Astrocyte of the cerebellum (primary cell): ENCODE measurements around the gene ADRA2B.
"Not testable (repeated sequence)": the region's sequence is repeated elsewhere in the genome, so short reads cannot be mapped to it uniquely, and the experiment has no call there.

ENCODE experiments used
- DNase-seq: peaks from one replicate; pipeline ENCODE4 v3.0.0-alpha.2; 2011; ENCODE audit warnings: low read depth
- H3K4me3 ChIP-seq: 2 replicates; pipeline ENCODE4 v1.5.1; 2011; ENCODE audit warnings: mild to moderate bottlenecking, low read depth, low read length, moderate library complexity
- CTCF ChIP-seq: IDR thresholded peaks from 2 replicates; pipeline ENCODE4 v1.5.1; 2012; ENCODE audit warnings: low read length, low read depth, moderate library complexity, mild to moderate bottlenecking; ENCODE audit errors: missing control alignments
- in situ Hi-C: cut with HindIII; loops from 2 replicates; pipeline ENCODE4 v1.10.0; 2017; ENCODE audit warnings: low sequenced_read_pairs

ADRA2B gene

GRCh38 chr2:96089356-96090195 lies 26.8 kb downstream of the ADRA2B start:
- no peak for DNase-seq
- no peak for TF ChIP-seq CTCF
- no peak overlapping the region for H3K4me3 ChIP-seq
- in situ Hi-C loops, result no loop called here

- DNase-seq, result no peak
- no peak overlapping the region for H3K4me3 ChIP-seq
- TF ChIP-seq CTCF, result no peak
- in situ Hi-C loops, result no loop called here
These were observed 27.7 kb downstream of the ADRA2B start for GRCh38 chr2:96088340-96089335.

- no peak overlapping the region for H3K4me3 ChIP-seq
- no peak for TF ChIP-seq CTCF
- in situ Hi-C loops, result no loop called here
- no peak for DNase-seq
These were observed 29.2 kb downstream of the ADRA2B start for GRCh38 chr2:96087130-96087529.

GRCh38 chr2:96085541-96086355 lies 30.6 kb downstream of the ADRA2B start:
- H3K4me3 ChIP-seq, result no peak overlapping the region
- in situ Hi-C loops, result no loop called here
- no peak for DNase-seq
- TF ChIP-seq CTCF, result no peak

GRCh38 chr2:96084858-96085518 lies 31.4 kb downstream of the ADRA2B start:
- DNase-seq, in situ Hi-C loops, H3K4me3 ChIP-seq: not testable (repeated sequence)

GRCh38 chr2:96083989-96084857 lies 32.1 kb downstream of the ADRA2B start:
- TF ChIP-seq CTCF, result no peak
- DNase-seq, result no peak
- in situ Hi-C loops, result no loop called here
- H3K4me3 ChIP-seq, result no peak overlapping the region
